PC-9 (cell line): ENCODE data around the gene SLCO4A1. TPM values are rescaled to one million over a fixed set of nuclear protein-coding genes. Genes with fewer than 3 reads are reported as not detected.

Experiments used
- BruUV-seq: library from RNA; stranded (reverse); fragments of 400-500 nt; replicated peaks from 2 replicates; lab custom pipeline; 2021; lab: Mats Ljungman, UMichigan
- CTCF ChIA-PET: fragments of 300-600 bp; sonication (Branson Sonifier 250); formaldehyde crosslinking; loops from one replicate; lab custom pipeline; 2022; ENCODE audit warnings: antibody characterized with exemption; lab: Charles Lee
- POLR2A ChIA-PET: fragments of 300-600 bp; sonication (Branson Sonifier 250); formaldehyde crosslinking; loops from one replicate; lab custom pipeline; 2022; ENCODE audit warnings: antibody characterized with exemption; ENCODE audit not compliant: unreplicated experiment; lab: Charles Lee
- DNase-seq, 2 experiments: peaks; one replicate each; pipeline versions ENCODE4 v3.0.0 to v3.0.0-alpha.2; 2015 to 2022; ENCODE audit warnings: mixed read lengths in 1 of 2
- H2AFZ ChIP-seq: fragments of 200-600 bp; sonication (generic); 2 replicates; pipeline ENCODE4 v1.8.1; 2017; ENCODE audit warnings: antibody characterized with exemption
- H3F3A ChIP-seq: fragments of 200-600 bp; sonication (generic); 2 replicates; pipeline ENCODE4 v1.8.1; 2017; ENCODE audit warnings: antibody characterized with exemption, mild to moderate bottlenecking, low read depth; ENCODE audit not compliant: insufficient read depth
- H3K27ac ChIP-seq: fragments of 200-600 bp; sonication (generic); 2 replicates; pipeline ENCODE4 v1.6.1; 2016; ENCODE audit warnings: mixed run types
- H3K27me3 ChIP-seq: fragments of 200-600 bp; sonication (generic); 2 replicates; pipeline ENCODE4 v1.6.1; 2016; ENCODE audit warnings: low read depth, mixed run types; ENCODE audit not compliant: insufficient read depth
- H3K36me3 ChIP-seq: fragments of 200-600 bp; sonication (generic); 2 replicates; pipeline ENCODE4 v1.6.1; 2016; ENCODE audit warnings: low read depth, mixed run types
- H3K4me1 ChIP-seq: fragments of 200-600 bp; sonication (generic); replicated peaks from 2 replicates; pipeline ENCODE4 v1.6.1; 2016; ENCODE audit warnings: mixed run types; ENCODE audit not compliant: insufficient read depth
- H3K4me2 ChIP-seq: fragments of 200-600 bp; sonication (generic); 2 replicates; pipeline ENCODE4 v1.6.1; 2017; ENCODE audit warnings: mixed run types
- H3K4me3 ChIP-seq: fragments of 200-600 bp; sonication (generic); 2 replicates; pipeline ENCODE4 v1.6.1; 2016; ENCODE audit warnings: mixed run types
- H3K79me2 ChIP-seq: fragments of 200-600 bp; sonication (generic); 2 replicates; pipeline ENCODE4 v1.6.1; 2017; ENCODE audit warnings: low read depth, mixed run types
- H3K9me2 ChIP-seq: fragments of 200-600 bp; sonication (generic); 2 replicates; pipeline ENCODE4 v1.8.1; 2017; ENCODE audit warnings: mild to moderate bottlenecking; ENCODE audit not compliant: insufficient read depth
- H3K9me3 ChIP-seq: fragments of 200-600 bp; sonication (generic); 2 replicates; pipeline ENCODE4 v1.8.1; 2016; ENCODE audit warnings: low read depth; ENCODE audit not compliant: insufficient read depth
- H4K20me1 ChIP-seq: fragments of 200-600 bp; sonication (generic); 2 replicates; pipeline ENCODE4 v1.8.1; 2017; ENCODE audit not compliant: insufficient read depth
- EZH2 ChIP-seq: fragments of 200-600 bp; sonication (generic); IDR thresholded peaks from 2 replicates; pipeline ENCODE4 v1.8.0; 2017; ENCODE audit warnings: antibody characterized with exemption, low read depth
- intact Hi-C: fragments of 100-400 bp; cut with micrococcal nuclease; formaldehyde crosslinking; loops from one replicate; pipeline ENCODE4 v1.10.0; 2022; ENCODE audit not compliant: unreplicated experiment
- total RNA-seq: library from RNA; stranded (reverse); gene quantifications from 2 replicates; pipeline ENCODE4 v1.2.3, GENCODE V29; 2021
- TF ChIP-seq, protein P1 (sequence below): fragments of 200-600 bp; sonication (generic); conservative IDR thresholded peaks from 2 replicates; pipeline ENCODE4 v1.6.1; 2017; ENCODE audit warnings: mixed run types, antibody characterized with exemption, mild to moderate bottlenecking, moderate library complexity

Gene SLCO4A1
- total RNA-seq, 1 experiment from 2014 or later: 19.3 TPM

DNA sequence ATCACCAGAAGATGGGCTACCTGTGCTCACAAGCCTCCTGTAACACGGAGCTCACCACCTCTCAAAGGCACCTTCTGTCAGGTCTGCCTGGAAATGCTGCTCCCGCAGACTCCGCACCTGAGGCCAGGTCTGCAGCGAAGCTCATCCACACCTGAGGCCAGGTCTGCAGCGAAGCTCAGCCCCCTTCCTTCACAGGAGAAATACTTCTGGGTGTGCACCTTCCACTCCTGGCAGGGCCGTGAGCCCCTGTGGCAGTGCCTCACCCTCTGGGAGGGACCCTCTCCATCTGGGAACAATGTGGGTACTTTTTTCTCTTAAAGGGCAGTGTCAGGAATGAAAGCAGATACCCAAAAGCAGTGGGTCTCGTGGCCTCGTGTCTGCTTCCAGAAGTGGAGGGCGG lies 1.4 kb upstream of the SLCO4A1 start:
- Histone ChIP-seq H3K36me3 (peaks cover 6% of the 10 kb centered on the region; the same call in 1 of the 2 replicates), H3K4me2 (peak overlapping the region; percentile 96), H3K27ac (no peak overlapping the region), H3F3A (peaks cover 20% of the 10 kb centered on the region), H3K4me3 (no peak overlapping the region), H3K9me3 (no peaks in the 10 kb centered on the region), H3K4me1 (peaks cover 32% of the 10 kb centered on the region), H3K9me2 (no peaks in the 10 kb centered on the region), H4K20me1 (peaks cover 22% of the 10 kb centered on the region), H2AFZ (no peak overlapping the region), H3K79me2 (peaks cover 44% of the 10 kb centered on the region), H3K27me3 (no peaks in the 10 kb centered on the region)
- TF ChIP-seq, protein P1, sequence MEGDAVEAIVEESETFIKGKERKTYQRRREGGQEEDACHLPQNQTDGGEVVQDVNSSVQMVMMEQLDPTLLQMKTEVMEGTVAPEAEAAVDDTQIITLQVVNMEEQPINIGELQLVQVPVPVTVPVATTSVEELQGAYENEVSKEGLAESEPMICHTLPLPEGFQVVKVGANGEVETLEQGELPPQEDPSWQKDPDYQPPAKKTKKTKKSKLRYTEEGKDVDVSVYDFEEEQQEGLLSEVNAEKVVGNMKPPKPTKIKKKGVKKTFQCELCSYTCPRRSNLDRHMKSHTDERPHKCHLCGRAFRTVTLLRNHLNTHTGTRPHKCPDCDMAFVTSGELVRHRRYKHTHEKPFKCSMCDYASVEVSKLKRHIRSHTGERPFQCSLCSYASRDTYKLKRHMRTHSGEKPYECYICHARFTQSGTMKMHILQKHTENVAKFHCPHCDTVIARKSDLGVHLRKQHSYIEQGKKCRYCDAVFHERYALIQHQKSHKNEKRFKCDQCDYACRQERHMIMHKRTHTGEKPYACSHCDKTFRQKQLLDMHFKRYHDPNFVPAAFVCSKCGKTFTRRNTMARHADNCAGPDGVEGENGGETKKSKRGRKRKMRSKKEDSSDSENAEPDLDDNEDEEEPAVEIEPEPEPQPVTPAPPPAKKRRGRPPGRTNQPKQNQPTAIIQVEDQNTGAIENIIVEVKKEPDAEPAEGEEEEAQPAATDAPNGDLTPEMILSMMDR: no peak
- TF ChIP-seq EZH2: no peak
- ChIA-PET POLR2A (interaction anchor here (0.7 kb wide), 1 partner anchor 17 kb away, joined by 5 read pairs; no protein-coding TSS in a partner anchor), CTCF (no interaction called here)
- no peak for DNase-seq
- intact Hi-C loops: no loop called here
- BruUV-seq: no TSS peak

DNA sequence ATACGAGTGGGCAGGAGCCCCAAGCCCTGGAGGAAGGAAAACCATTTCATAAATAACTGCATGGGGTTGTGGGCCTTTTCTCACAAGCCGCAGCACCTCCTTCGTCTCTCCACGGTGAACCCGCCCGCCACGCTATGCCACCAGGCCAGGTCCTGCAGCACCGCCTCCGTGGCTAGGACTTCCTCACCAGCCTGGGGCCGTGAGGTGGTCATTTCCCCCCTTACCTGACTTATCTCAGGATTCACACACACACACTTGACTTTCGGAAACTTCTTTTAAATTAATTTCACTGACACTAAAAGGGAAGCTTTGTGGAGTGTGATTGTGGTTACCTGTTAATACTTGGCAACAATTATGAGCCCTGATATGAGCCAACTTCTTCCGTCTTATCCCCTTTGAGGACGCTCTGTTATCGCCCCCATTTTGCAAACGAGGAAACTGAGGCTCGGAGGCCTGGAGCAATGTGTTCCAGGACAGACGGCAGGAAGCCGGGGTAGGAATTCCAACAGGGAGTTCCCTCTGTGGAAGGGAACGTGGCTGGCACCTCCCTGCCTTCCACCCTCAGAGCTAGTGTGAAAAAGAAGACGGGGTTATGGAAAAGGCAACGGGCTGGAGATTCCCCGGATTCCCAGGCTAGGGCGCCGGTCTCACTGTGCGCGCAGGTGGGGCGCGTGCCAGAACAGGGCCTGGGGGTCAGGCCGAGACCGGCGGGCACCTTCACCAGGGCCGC lies 817 bp upstream of the SLCO4A1 start:
- ChIA-PET POLR2A (interaction anchor here (1.2 kb wide), 1 partner anchor 18 kb away, joined by 10 read pairs; no protein-coding TSS in a partner anchor), CTCF (no interaction called here)
- Histone ChIP-seq H3K79me2 (peaks cover 50% of the 10 kb centered on the region), H3K9me2 (no peaks in the 10 kb centered on the region), H3K36me3 (peaks cover 6% of the 10 kb centered on the region; the same call in 1 of the 2 replicates), H3F3A (peaks cover 20% of the 10 kb centered on the region), H3K9me3 (no peaks in the 10 kb centered on the region), H3K27me3 (no peaks in the 10 kb centered on the region), H3K4me1 (peaks cover 39% of the 10 kb centered on the region), H2AFZ (peak overlapping the region; percentile 80), H4K20me1 (peaks cover 28% of the 10 kb centered on the region), H3K4me2 (peak overlapping the region; percentile 96), H3K4me3 (peak overlapping the region; percentile 97), H3K27ac (peak overlapping the region; percentile 34)
- no peak for DNase-seq
- intact Hi-C loops: loop anchor here (1.0 to 2.0 kb wide), 2 partner anchors 13 to 18 kb away; no protein-coding TSS in a partner anchor
- no peak for TF ChIP-seq EZH2
- TF ChIP-seq, protein P1: no peak
- TSS peak; percentile 63 for BruUV-seq

DNA sequence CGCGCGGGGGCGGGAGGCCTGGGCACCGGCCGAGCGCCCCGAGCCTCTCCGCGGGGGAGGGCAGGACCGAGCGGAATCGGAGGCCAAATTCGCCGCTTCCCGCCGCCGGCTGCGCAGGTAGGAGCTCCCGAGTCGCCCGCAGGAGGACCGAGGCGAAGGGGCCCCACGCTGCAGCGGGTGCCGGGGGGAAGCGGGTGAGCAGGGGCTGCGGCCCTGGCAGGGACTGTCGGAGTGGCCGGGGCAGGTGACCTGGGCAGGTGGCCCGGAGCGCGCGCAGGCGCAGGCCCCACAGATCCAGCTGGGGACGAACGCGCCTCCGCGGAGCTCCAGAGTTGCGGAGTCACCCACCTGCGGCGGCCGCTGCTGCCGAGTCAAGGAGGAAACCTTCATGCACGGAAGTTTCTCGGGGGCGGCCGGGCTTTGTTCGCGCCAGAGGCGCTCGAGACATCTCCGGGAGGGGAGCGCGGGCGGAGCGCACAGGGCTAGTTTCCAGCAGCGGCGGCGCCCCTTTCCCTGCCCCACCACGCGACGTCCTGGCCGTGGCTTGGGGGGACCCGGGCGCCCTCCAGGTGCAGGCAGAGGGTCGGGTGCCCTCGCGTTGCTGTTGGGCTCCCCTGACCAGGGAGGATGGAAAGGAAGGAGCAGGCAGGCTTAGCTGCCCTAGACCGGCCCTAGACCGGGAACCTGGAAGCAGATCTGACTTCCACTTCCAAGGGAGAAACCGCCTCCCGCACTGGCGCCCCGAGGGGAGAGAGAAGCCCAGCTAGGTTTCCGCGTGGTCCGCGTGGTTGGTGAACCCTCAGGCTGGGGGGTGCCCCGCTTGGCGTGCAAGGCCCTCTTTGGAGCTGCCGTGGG lies 590 bp downstream of the SLCO4A1 start:
- Histone ChIP-seq H3K4me2 (peak overlapping the region; percentile 96), H2AFZ (peak overlapping the region; percentile 58), H3K27me3 (no peaks in the 10 kb centered on the region), H3K4me3 (peak overlapping the region; percentile 97), H3K36me3 (peaks cover 6% of the 10 kb centered on the region; the same call in 1 of the 2 replicates), H3K9me2 (no peaks in the 10 kb centered on the region), H3K27ac (peak overlapping the region; percentile 43), H3K79me2 (peaks cover 64% of the 10 kb centered on the region), H4K20me1 (peaks cover 42% of the 10 kb centered on the region), H3F3A (peaks cover 20% of the 10 kb centered on the region), H3K4me1 (peaks cover 49% of the 10 kb centered on the region), H3K9me3 (no peaks in the 10 kb centered on the region)
- TF ChIP-seq, protein P1: no peak
- TF ChIP-seq EZH2: no peak
- ChIA-PET POLR2A (interaction anchor here (0.6 to 1.4 kb wide), 6 partner anchors 9 to 216 kb away, joined by 3 to 10 read pairs (median 4); no protein-coding TSS in a partner anchor), CTCF (no interaction called here)
- TSS peak; percentile 42 for BruUV-seq
- intact Hi-C loops: loop anchor here (1.0 to 2.0 kb wide), 2 partner anchors 14 to 20 kb away; no protein-coding TSS in a partner anchor
- peak; percentile 50 to 67 for DNase-seq
